Measurements from ENCODE around the gene DEFB129.

DNA sequence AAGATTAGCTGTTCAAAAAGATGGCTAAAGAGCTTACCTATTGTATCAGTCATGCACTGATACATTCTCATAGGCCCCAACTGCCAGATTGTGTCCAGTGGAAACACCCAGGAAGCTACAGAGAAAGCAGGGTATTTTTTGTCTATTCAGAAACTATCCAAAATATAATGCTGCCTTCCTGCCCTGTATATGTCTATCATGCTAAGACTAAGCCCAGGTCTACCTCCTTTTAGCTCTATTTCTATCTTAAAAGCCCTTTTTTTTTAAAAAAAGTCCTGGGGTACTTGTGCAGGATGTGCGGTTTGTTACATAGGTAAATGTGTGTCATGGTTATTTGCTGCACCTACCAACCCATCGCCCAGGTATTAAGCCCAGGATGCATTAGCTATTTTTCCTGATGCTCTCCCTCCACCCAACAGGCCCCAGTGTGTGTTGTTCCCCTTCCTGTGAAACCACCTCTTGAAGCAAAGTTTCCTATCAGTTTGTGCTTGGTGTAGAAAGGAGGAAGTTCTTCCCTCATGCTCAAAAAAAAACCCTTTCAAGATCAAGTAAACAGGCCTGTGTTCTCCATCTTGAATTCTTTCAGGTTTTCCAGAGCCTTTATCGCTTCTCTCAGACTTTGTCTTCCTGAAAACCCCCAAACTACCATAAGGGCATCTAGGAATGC, 514 bp downstream of the DEFB129 start:
- TF ChIP-seq, protein P1, sequence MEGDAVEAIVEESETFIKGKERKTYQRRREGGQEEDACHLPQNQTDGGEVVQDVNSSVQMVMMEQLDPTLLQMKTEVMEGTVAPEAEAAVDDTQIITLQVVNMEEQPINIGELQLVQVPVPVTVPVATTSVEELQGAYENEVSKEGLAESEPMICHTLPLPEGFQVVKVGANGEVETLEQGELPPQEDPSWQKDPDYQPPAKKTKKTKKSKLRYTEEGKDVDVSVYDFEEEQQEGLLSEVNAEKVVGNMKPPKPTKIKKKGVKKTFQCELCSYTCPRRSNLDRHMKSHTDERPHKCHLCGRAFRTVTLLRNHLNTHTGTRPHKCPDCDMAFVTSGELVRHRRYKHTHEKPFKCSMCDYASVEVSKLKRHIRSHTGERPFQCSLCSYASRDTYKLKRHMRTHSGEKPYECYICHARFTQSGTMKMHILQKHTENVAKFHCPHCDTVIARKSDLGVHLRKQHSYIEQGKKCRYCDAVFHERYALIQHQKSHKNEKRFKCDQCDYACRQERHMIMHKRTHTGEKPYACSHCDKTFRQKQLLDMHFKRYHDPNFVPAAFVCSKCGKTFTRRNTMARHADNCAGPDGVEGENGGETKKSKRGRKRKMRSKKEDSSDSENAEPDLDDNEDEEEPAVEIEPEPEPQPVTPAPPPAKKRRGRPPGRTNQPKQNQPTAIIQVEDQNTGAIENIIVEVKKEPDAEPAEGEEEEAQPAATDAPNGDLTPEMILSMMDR (IDR thresholded peaks at IDR 0.05): no peak
- TF ChIP-seq POLR2A (IDR thresholded peaks at IDR 0.05): no peak

Measured in suprapubic skin (tissue), 3 donors.